ENCODE measurements around the gene RTRAF. TPM values are rescaled to one million over a fixed set of nuclear protein-coding genes. Genes with fewer than 3 reads are reported as not detected.

The RTRAF gene
- total RNA-seq, 1 experiment from 2014 or later = 282 TPM

DNA sequence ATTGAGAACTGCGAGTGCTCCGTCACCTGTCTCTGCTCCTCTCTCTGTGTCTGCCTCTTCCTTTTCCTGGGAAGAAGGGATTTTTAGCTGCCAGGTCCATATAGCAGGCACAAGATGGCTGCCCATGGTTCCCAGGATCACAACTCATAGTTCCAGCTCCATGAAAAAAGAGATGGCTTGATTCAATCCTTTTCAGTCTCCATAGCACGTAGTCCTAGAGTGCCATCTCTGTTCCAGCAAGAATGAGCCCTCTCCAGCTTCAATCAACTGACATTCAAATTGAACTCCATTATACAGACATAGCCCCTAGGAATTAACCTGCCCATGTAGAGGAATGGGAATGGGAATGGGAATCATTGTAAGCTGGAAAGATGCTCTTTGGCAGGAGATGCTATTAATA is 34.7 kb upstream of the RTRAF start:
- Mint-ChIP-seq H3K9me3 (peaks cover 27% of the 10 kb centered on the region), H3K4me3 (no peak overlapping the region), H3K27me3 (ENCODE audit: low read depth) (no peaks in the 10 kb centered on the region; the same call in 1 of the 2 replicates), H3K4me1 (no peaks in the 10 kb centered on the region), H3K27ac (no peak overlapping the region), H3K36me3 (peaks cover 25% of the 10 kb centered on the region)
- TF ChIP-seq, protein P1, sequence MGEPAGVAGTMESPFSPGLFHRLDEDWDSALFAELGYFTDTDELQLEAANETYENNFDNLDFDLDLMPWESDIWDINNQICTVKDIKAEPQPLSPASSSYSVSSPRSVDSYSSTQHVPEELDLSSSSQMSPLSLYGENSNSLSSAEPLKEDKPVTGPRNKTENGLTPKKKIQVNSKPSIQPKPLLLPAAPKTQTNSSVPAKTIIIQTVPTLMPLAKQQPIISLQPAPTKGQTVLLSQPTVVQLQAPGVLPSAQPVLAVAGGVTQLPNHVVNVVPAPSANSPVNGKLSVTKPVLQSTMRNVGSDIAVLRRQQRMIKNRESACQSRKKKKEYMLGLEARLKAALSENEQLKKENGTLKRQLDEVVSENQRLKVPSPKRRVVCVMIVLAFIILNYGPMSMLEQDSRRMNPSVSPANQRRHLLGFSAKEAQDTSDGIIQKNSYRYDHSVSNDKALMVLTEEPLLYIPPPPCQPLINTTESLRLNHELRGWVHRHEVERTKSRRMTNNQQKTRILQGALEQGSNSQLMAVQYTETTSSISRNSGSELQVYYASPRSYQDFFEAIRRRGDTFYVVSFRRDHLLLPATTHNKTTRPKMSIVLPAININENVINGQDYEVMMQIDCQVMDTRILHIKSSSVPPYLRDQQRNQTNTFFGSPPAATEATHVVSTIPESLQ (CRISPR knock-in tag; IDR thresholded peaks at IDR 0.05) = no peak
- TF ChIP-seq NR1H2 (CRISPR knock-in tag; IDR thresholded peaks at IDR 0.05) (no peak), ERG (CRISPR knock-in tag; IDR thresholded peaks at IDR 0.05) (no peak), TEAD1 (CRISPR knock-in tag; IDR thresholded peaks at IDR 0.05) (no peak), GRHL2 (CRISPR knock-in tag; IDR thresholded peaks at IDR 0.05; ENCODE audit: insufficient replicate concordance, severe bottlenecking) (no peak), ATF2 (CRISPR knock-in tag; IDR thresholded peaks at IDR 0.05; ENCODE audit: borderline replicate concordance, low read depth) (no peak), ZNF416 (CRISPR knock-in tag; IDR thresholded peaks at IDR 0.05) (no peak), GABPB1 (CRISPR knock-in tag; IDR thresholded peaks at IDR 0.05) (no peak), JUN (CRISPR knock-in tag; IDR thresholded peaks at IDR 0.05) (no peak)
- ChIA-PET POLR2A (no interaction called here), CTCF (interaction anchor here (0.8 to 1.0 kb wide), 2 partner anchors 24 to 175 kb away, joined by 4 read pairs; no protein-coding TSS in a partner anchor)
- DNase-seq (ENCODE audit: low spot score) (no peak), ATAC-seq (no peak)

GRCh38 chr14:51957950-51958349 is 31.4 kb upstream of the RTRAF start:
- H3K4me3 Mint-ChIP-seq = no peak overlapping the region
- DNase-seq (ENCODE audit: low spot score) (no peak), ATAC-seq (no peak)
- H3K9me3 Mint-ChIP-seq = peaks cover 34% of the 10 kb centered on the region
- POLR2A ChIA-PET = no interaction called here
- no peak overlapping the region for H3K27ac Mint-ChIP-seq
- peaks cover 32% of the 10 kb centered on the region for H3K36me3 Mint-ChIP-seq
- CTCF ChIA-PET = no interaction called here
- no peak for TF ChIP-seq GRHL2 (CRISPR knock-in tag; IDR thresholded peaks at IDR 0.05; ENCODE audit: insufficient replicate concordance, severe bottlenecking)
- TF ChIP-seq CBFB (CRISPR knock-in tag; IDR thresholded peaks at IDR 0.05; ENCODE audit: low read depth) = no peak
- no peak for TF ChIP-seq JAZF1 (CRISPR knock-in tag; IDR thresholded peaks at IDR 0.05)
- no peak for TF ChIP-seq NR1H2 (CRISPR knock-in tag; IDR thresholded peaks at IDR 0.05)
- no peak for TF ChIP-seq ZNF423 (CRISPR knock-in tag; IDR thresholded peaks at IDR 0.05)
- no peak for TF ChIP-seq ATF1 (CRISPR knock-in tag; IDR thresholded peaks at IDR 0.05)
- peaks cover 11% of the 10 kb centered on the region for H3K4me1 Mint-ChIP-seq
- no peaks in the 10 kb centered on the region; the same call in none of the 2 replicates for H3K27me3 Mint-ChIP-seq (ENCODE audit: low read depth)

- no peak for DNase-seq (ENCODE audit: low spot score)
- Mint-ChIP-seq H3K27me3 (ENCODE audit: low read depth) (no peaks in the 10 kb centered on the region; the same call in none of the 2 replicates), H3K27ac (no peak overlapping the region), H3K36me3 (peaks cover 32% of the 10 kb centered on the region), H3K4me1 (peaks cover 14% of the 10 kb centered on the region), H3K9me3 (peaks cover 34% of the 10 kb centered on the region), H3K4me3 (no peak overlapping the region)
- ChIA-PET CTCF (no interaction called here), POLR2A (no interaction called here)
- no peak for ATAC-seq
- TF ChIP-seq MLX (CRISPR knock-in tag; IDR thresholded peaks at IDR 0.05) (no peak), MYBL2 (CRISPR knock-in tag; IDR thresholded peaks at IDR 0.05) (no peak), JAZF1 (CRISPR knock-in tag; IDR thresholded peaks at IDR 0.05) (no peak), KAT7 (CRISPR knock-in tag; IDR thresholded peaks at IDR 0.05; ENCODE audit: borderline replicate concordance) (no peak), SMAD4 (CRISPR knock-in tag; IDR thresholded peaks at IDR 0.05) (no peak), ZBTB21 (CRISPR knock-in tag; IDR thresholded peaks at IDR 0.05; ENCODE audit: borderline replicate concordance) (no peak), ATF1 (CRISPR knock-in tag; IDR thresholded peaks at IDR 0.05) (no peak), NFYB (CRISPR knock-in tag; conservative IDR thresholded peaks at IDR 0.05; ENCODE audit: low read depth) (no peak), EMX1 (CRISPR knock-in tag; IDR thresholded peaks at IDR 0.05) (no peak), ZNF671 (CRISPR knock-in tag; IDR thresholded peaks at IDR 0.05) (no peak), SMAD3 (CRISPR knock-in tag; IDR thresholded peaks at IDR 0.05; ENCODE audit: borderline replicate concordance) (no peak)
- TF ChIP-seq, protein P2, sequence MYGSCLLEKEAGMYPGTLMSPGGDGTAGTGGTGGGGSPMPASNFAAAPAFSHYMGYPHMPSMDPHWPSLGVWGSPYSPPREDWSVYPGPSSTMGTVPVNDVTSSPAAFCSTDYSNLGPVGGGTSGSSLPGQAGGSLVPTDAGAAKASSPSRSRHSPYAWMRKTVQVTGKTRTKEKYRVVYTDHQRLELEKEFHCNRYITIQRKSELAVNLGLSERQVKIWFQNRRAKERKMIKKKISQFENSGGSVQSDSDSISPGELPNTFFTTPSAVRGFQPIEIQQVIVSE (CRISPR knock-in tag; IDR thresholded peaks at IDR 0.05; ENCODE audit: borderline replicate concordance) = no peak
- TF ChIP-seq, protein P3, sequence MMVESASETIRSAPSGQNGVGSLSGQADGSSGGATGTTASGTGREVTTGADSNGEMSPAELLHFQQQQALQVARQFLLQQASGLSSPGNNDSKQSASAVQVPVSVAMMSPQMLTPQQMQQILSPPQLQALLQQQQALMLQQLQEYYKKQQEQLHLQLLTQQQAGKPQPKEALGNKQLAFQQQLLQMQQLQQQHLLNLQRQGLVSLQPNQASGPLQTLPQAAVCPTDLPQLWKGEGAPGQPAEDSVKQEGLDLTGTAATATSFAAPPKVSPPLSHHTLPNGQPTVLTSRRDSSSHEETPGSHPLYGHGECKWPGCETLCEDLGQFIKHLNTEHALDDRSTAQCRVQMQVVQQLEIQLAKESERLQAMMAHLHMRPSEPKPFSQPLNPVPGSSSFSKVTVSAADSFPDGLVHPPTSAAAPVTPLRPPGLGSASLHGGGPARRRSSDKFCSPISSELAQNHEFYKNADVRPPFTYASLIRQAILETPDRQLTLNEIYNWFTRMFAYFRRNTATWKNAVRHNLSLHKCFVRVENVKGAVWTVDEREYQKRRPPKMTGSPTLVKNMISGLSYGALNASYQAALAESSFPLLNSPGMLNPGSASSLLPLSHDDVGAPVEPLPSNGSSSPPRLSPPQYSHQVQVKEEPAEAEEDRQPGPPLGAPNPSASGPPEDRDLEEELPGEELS (CRISPR knock-in tag; IDR thresholded peaks at IDR 0.05) = no peak
Measured at GRCh38 chr14:51959928-51960327, 29.4 kb upstream of the RTRAF start.

Data from WTC11 (cell line).